Fibroblast of villous mesenchyme (primary cell): ENCODE results near the gene CCDC90B. TPM values are rescaled to one million over a fixed set of nuclear protein-coding genes. Genes with fewer than 3 reads are reported as not detected.

Source experiments
- DNase-seq: peaks from one replicate; pipeline ENCODE4 v3.0.0-alpha.2; 2010; ENCODE audit warnings: low read depth
- H3K4me3 ChIP-seq: 2 replicates; pipeline ENCODE4 v1.5.1; 2011; ENCODE audit warnings: low read depth, mild to moderate bottlenecking, low read length
- CTCF ChIP-seq: IDR thresholded peaks from 2 replicates; pipeline ENCODE4 v1.5.1; 2012; ENCODE audit warnings: low read depth, mild to moderate bottlenecking, low read length; ENCODE audit not compliant: insufficient read depth
- total RNA-seq: library from RNA; depleted of rRNA; stranded (reverse); fragments of >200 nt; gene quantifications from 2 replicates; pipeline ENCODE4 v1.2.3, GENCODE V29; 2012

CCDC90B gene
- 58.3 and 73.0 TPM in 2 replicates for total RNA-seq

- peak; percentile 97 for DNase-seq
- TF ChIP-seq CTCF: peak; percentile 19
- H3K4me3 ChIP-seq: peak within 1 kb of the TSS; percentile 64
Observed at GRCh38 chr11:83285771-83286528, at the start of gene CCDC90B. Gene CCDC90B (minus strand): TSS chr11:83286367. CDS start chr11:83285972, 395 bp downstream.

DNA sequence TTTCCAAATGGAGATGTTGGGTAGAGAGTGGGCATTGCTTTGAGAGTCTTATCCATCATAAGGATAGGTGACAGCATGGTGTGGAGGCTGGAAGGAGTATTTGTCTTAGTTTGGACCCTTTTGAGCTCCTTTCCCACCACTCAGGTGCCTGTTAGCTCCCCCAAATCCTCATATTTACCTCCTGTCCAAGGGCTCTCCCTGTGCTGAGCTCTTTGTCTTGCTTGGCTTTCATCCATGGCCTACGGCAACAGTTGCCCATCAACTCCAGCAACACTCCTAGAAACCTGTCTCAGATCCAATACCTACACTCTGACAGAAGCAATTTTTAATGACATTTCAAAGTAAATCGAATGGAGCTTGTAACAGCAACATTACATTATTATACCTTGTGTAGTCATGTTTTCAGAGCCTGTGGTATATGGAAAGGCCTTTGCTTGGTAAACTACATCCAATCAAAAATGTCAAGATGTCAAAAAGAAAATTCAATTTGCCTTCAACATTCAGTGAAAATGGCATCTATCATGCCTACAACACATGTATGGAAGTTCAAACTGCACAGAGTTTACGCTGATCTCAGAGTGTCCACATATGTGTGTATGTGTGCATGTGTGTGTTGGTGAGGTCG lies 49.4 kb upstream of the CCDC90B start:
- H3K4me3 ChIP-seq: no peak overlapping the region
- DNase-seq: no peak
- no peak for TF ChIP-seq CTCF

DNA sequence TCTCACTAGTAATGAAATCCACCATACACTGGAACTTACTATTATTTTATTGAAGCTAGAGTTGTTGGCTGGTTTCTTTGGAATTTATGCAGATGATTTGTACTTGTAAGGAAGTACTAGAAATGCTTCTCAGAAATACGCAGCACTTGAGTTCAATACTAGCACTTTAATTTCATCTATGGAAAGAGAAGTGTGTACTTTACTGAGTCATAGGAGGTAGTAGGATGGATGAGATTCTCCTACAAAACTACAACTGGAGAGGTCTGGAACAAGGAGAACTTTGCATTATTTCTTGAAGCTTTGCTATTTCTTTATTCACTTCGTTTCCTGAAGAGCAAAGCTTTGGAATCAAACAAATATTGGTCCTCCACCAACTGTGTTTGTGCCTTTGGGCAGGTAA lies 44.1 kb upstream of the CCDC90B start:
- no peak for TF ChIP-seq CTCF
- DNase-seq: no peak
- no peak overlapping the region for H3K4me3 ChIP-seq

- no peak overlapping the region for H3K4me3 ChIP-seq
- TF ChIP-seq CTCF: no peak
- DNase-seq: no peak
Observed at GRCh38 chr11:83326326-83326725, 40.2 kb upstream of the CCDC90B start.

- no peak for DNase-seq
- no peak for TF ChIP-seq CTCF
- H3K4me3 ChIP-seq: no peak overlapping the region
Observed at GRCh38 chr11:83319346-83319745, 33.2 kb upstream of the CCDC90B start.

- no peak for DNase-seq
- H3K4me3 ChIP-seq: no peak overlapping the region
- TF ChIP-seq CTCF: no peak
Observed at GRCh38 chr11:83318931-83319330, 32.8 kb upstream of the CCDC90B start.
